SK-N-SH treated with all-trans-retinoic acid at 6 μM for 48 hours (cell line): ENCODE measurements around the gene NFE2L1.

Experiments
- ARNTL ChIP-seq: fragments of 450-650 bp; formaldehyde crosslinking; IDR thresholded peaks from 2 replicates; pipeline ENCODE4 v1.5.0; 2020; ENCODE audit warnings: low read depth, mild to moderate bottlenecking, moderate library complexity, borderline replicate concordance
- CREB5 ChIP-seq: fragments of 250-450 bp; sonication (Bioruptor Pico); IDR thresholded peaks from 2 replicates; pipeline ENCODE4 v1.5.1; 2020; ENCODE audit warnings: low read depth, mild to moderate bottlenecking, moderate library complexity
- CSRNP3 ChIP-seq: fragments of 250-450 bp; sonication (Bioruptor Pico); IDR thresholded peaks from 2 replicates; pipeline ENCODE4 v1.5.1; 2021; ENCODE audit warnings: mild to moderate bottlenecking, moderate library complexity
- ESRRG ChIP-seq: fragments of 250-450 bp; sonication (Bioruptor Pico); IDR thresholded peaks from 2 replicates; pipeline ENCODE4 v1.6.1; 2021; ENCODE audit warnings: mild to moderate bottlenecking
- GLIS3 ChIP-seq: fragments of 250-450 bp; sonication (Bioruptor Pico); IDR thresholded peaks from 2 replicates; pipeline ENCODE4 v1.5.0; 2020; ENCODE audit warnings: mild to moderate bottlenecking, moderate library complexity
- OSR1 ChIP-seq: fragments of 250-450 bp; sonication (Bioruptor Pico); IDR thresholded peaks from 2 replicates; pipeline ENCODE4 v1.8.0; 2022; ENCODE audit warnings: moderate library complexity, mild to moderate bottlenecking, inconsistent platforms
- PATZ1 ChIP-seq: fragments of 250-450 bp; sonication (Bioruptor Pico); IDR thresholded peaks from 2 replicates; pipeline ENCODE4 v1.8.0; 2020; ENCODE audit warnings: mild to moderate bottlenecking, moderate library complexity, borderline replicate concordance
- RARB ChIP-seq: fragments of 250-450 bp; sonication (Bioruptor Pico); IDR thresholded peaks from 2 replicates; pipeline ENCODE4 v1.8.0; 2021; ENCODE audit warnings: mild to moderate bottlenecking, moderate library complexity
- TCF4 ChIP-seq: fragments of 250-450 bp; sonication (Bioruptor Pico); IDR thresholded peaks from 2 replicates; pipeline ENCODE4 v1.8.0; 2021; ENCODE audit warnings: mild to moderate bottlenecking, moderate library complexity, borderline replicate concordance
- TSHZ2 ChIP-seq: fragments of 250-450 bp; sonication (Bioruptor Pico); IDR thresholded peaks from 2 replicates; pipeline ENCODE4 v1.5.0; 2020; ENCODE audit warnings: mild to moderate bottlenecking, moderate library complexity
- ZC3H10 ChIP-seq: fragments of 250-450 bp; sonication (Bioruptor Pico); IDR thresholded peaks from 2 replicates; pipeline ENCODE4 v1.5.1; 2021; ENCODE audit warnings: mild to moderate bottlenecking, moderate library complexity
- ZFP3 ChIP-seq: fragments of 250-450 bp; sonication (Bioruptor Pico); IDR thresholded peaks from 2 replicates; pipeline ENCODE4 v1.5.0; 2020; ENCODE audit warnings: mild to moderate bottlenecking, moderate library complexity
- ZNF70 ChIP-seq: fragments of 450-650 bp; formaldehyde crosslinking; IDR thresholded peaks from 2 replicates; pipeline ENCODE4 v1.5.0; 2020; ENCODE audit warnings: mild to moderate bottlenecking, moderate library complexity
- ZNF8 ChIP-seq: fragments of 450-650 bp; formaldehyde crosslinking; IDR thresholded peaks from 2 replicates; pipeline ENCODE4 v1.5.0; 2020; ENCODE audit warnings: mild to moderate bottlenecking, moderate library complexity

GRCh38 chr17:48066192-48066591, 18.0 kb downstream of the NFE2L1 start:
- no peak for TF ChIP-seq PATZ1 (CRISPR knock-in tag)
- no peak for TF ChIP-seq CSRNP3 (CRISPR knock-in tag)
- TF ChIP-seq ZNF70, result no peak
- TF ChIP-seq ARNTL (CRISPR knock-in tag), result no peak
- no peak for TF ChIP-seq ZNF8 (CRISPR knock-in tag)
- TF ChIP-seq ZFP3 (CRISPR knock-in tag), result no peak
- no peak for TF ChIP-seq RARB (CRISPR knock-in tag)
- TF ChIP-seq CREB5 (CRISPR knock-in tag), result no peak
- no peak for TF ChIP-seq TSHZ2 (CRISPR knock-in tag)
- no peak for TF ChIP-seq ESRRG (CRISPR knock-in tag)
- no peak for TF ChIP-seq GLIS3 (CRISPR knock-in tag)
- no peak for TF ChIP-seq TCF4 (CRISPR knock-in tag)
- TF ChIP-seq ZC3H10 (CRISPR knock-in tag), result no peak
- TF ChIP-seq OSR1 (CRISPR knock-in tag), result no peak
